ENCODE data around the gene GJA4.

DNA sequence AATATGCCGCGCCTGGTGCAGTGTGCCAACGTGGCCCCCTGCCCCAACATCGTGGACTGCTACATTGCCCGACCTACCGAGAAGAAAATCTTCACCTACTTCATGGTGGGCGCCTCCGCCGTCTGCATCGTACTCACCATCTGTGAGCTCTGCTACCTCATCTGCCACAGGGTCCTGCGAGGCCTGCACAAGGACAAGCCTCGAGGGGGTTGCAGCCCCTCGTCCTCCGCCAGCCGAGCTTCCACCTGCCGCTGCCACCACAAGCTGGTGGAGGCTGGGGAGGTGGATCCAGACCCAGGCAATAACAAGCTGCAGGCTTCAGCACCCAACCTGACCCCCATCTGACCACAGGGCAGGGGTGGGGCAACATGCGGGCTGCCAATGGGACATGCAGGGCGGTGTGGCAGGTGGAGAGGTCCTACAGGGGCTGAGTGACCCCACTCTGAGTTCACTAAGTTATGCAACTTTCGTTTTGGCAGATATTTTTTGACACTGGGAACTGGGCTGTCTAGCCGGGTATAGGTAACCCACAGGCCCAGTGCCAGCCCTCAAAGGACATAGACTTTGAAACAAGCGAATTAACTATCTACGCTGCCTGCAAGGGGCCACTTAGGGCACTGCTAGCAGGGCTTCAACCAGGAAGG, 7.4 kb upstream of the GJA4 start:
- TF ChIP-seq, protein P1, sequence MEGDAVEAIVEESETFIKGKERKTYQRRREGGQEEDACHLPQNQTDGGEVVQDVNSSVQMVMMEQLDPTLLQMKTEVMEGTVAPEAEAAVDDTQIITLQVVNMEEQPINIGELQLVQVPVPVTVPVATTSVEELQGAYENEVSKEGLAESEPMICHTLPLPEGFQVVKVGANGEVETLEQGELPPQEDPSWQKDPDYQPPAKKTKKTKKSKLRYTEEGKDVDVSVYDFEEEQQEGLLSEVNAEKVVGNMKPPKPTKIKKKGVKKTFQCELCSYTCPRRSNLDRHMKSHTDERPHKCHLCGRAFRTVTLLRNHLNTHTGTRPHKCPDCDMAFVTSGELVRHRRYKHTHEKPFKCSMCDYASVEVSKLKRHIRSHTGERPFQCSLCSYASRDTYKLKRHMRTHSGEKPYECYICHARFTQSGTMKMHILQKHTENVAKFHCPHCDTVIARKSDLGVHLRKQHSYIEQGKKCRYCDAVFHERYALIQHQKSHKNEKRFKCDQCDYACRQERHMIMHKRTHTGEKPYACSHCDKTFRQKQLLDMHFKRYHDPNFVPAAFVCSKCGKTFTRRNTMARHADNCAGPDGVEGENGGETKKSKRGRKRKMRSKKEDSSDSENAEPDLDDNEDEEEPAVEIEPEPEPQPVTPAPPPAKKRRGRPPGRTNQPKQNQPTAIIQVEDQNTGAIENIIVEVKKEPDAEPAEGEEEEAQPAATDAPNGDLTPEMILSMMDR (IDR thresholded peaks at IDR 0.05): no peak
- no peak for TF ChIP-seq ZFX (IDR thresholded peaks at IDR 0.05; ENCODE audit: borderline replicate concordance)

Measured in 22Rv1 (cell line).